Vagina (tissue), 2 donors: ENCODE results near the gene NRP1.

Experiments
- POLR2A ChIP-seq, 2 donors: fragments of 450-650 bp; IDR thresholded peaks; one replicate each; pipeline ENCODE4 v1.6.1; 2017; ENCODE audit warnings: antibody characterized with exemption in 2 of 2, mild to moderate bottlenecking in 2 of 2, moderate library complexity in 2 of 2
- POLR2AphosphoS5 ChIP-seq, 2 donors: sonication (generic); formaldehyde crosslinking; IDR thresholded peaks; one replicate each; pipeline ENCODE4 v1.9.0; 2017; ENCODE audit warnings: antibody characterized with exemption in 2 of 2, mild to moderate bottlenecking in 2 of 2, low read depth in 1 of 2; ENCODE audit not compliant: insufficient read depth in 1 of 2
- TF ChIP-seq, protein P1 (sequence below), 3 experiments: fragments of 450-650 bp in 2 of 3; fragments of 200-600 bp in 1 of 3; sonication (generic) in 1 of 3; IDR thresholded peaks; one replicate each; pipeline ENCODE4 v1.5.1; 2017 to 2019; ENCODE audit warnings: antibody characterized with exemption in 3 of 3, mild to moderate bottlenecking in 2 of 3, moderate library complexity in 2 of 3

- TF ChIP-seq, protein P1, sequence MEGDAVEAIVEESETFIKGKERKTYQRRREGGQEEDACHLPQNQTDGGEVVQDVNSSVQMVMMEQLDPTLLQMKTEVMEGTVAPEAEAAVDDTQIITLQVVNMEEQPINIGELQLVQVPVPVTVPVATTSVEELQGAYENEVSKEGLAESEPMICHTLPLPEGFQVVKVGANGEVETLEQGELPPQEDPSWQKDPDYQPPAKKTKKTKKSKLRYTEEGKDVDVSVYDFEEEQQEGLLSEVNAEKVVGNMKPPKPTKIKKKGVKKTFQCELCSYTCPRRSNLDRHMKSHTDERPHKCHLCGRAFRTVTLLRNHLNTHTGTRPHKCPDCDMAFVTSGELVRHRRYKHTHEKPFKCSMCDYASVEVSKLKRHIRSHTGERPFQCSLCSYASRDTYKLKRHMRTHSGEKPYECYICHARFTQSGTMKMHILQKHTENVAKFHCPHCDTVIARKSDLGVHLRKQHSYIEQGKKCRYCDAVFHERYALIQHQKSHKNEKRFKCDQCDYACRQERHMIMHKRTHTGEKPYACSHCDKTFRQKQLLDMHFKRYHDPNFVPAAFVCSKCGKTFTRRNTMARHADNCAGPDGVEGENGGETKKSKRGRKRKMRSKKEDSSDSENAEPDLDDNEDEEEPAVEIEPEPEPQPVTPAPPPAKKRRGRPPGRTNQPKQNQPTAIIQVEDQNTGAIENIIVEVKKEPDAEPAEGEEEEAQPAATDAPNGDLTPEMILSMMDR (IDR thresholded peaks at IDR 0.05): no peak
- TF ChIP-seq POLR2A (IDR thresholded peaks at IDR 0.05) (no peak), POLR2AphosphoS5 (IDR thresholded peaks at IDR 0.05; ENCODE audit: insufficient read depth in 1 of 2, low read depth in 1 of 2) (no peak)
Measured at GRCh38 chr10:33328253-33328652, 6.2 kb downstream of the NRP1 start.
